Suprapubic skin (tissue), 4 donors: ENCODE results near the gene MEX3D. TPM values are rescaled to one million over a fixed set of nuclear protein-coding genes. Genes with fewer than 3 reads are reported as not detected.

Source experiments
- DNase-seq, 2 donors: peaks; one replicate each; pipeline ENCODE4 v3.0.0-alpha.2; 2019; ENCODE audit warnings: low spot score in 2 of 2
- H3K27ac ChIP-seq: fragments of 200-600 bp; sonication (generic); one replicate; pipeline ENCODE4 v1.5.1; 2019
- H3K27me3 ChIP-seq: fragments of 200-600 bp; sonication (generic); one replicate; pipeline ENCODE4 v1.5.1; 2019
- H3K36me3 ChIP-seq: fragments of 200-600 bp; sonication (generic); one replicate; pipeline ENCODE4 v1.5.1; 2019
- H3K4me1 ChIP-seq: fragments of 200-600 bp; sonication (generic); one replicate; pipeline ENCODE4 v1.5.1; 2019
- H3K4me3 ChIP-seq: fragments of 200-600 bp; sonication (generic); one replicate; pipeline ENCODE4 v1.5.1; 2019; ENCODE audit warnings: mild to moderate bottlenecking
- H3K9me3 ChIP-seq: fragments of 200-600 bp; sonication (generic); one replicate; pipeline ENCODE4 v1.5.1; 2019
- EP300 ChIP-seq: sonication (generic); formaldehyde crosslinking; IDR thresholded peaks from one replicate; pipeline ENCODE4 v1.6.1; 2017; ENCODE audit warnings: antibody characterized with exemption
- POLR2A ChIP-seq, 2 donors: fragments of 450-650 bp; IDR thresholded peaks; one replicate each; pipeline ENCODE4 v1.6.1; 2017; ENCODE audit warnings: antibody characterized with exemption in 2 of 2, mild to moderate bottlenecking in 2 of 2, moderate library complexity in 2 of 2
- POLR2AphosphoS5 ChIP-seq, 3 donors: sonication (generic); formaldehyde crosslinking; IDR thresholded peaks; one replicate each; pipeline ENCODE4 v1.6.1; 2017; ENCODE audit warnings: antibody characterized with exemption in 3 of 3
- WGBS: methylation state at CpG from one replicate; pipeline ENCODE4 v1.1.5; 2018; 5-methylcytosine and 5-hydroxymethylcytosine counted together
- total RNA-seq, 4 donors: library from RNA; depleted of rRNA; stranded (reverse); fragments of >200 nt; gene quantifications; one replicate each; pipeline ENCODE4 v1.1.0, GENCODE V29; 2016
- TF ChIP-seq, protein P1 (sequence below), 2 donors: fragments of 200-600 bp in 1 of 2; fragments of 450-650 bp in 1 of 2; sonication (generic) in 1 of 2; IDR thresholded peaks; one replicate each; pipeline ENCODE4 v1.5.1; 2016 to 2019; ENCODE audit warnings: antibody characterized with exemption in 2 of 2, mild to moderate bottlenecking in 1 of 2, moderate library complexity in 1 of 2

Gene MEX3D
- total RNA-seq, 4 donors from 2014 or later: 20.1 to 36.4 (median 26.9) TPM

DNA sequence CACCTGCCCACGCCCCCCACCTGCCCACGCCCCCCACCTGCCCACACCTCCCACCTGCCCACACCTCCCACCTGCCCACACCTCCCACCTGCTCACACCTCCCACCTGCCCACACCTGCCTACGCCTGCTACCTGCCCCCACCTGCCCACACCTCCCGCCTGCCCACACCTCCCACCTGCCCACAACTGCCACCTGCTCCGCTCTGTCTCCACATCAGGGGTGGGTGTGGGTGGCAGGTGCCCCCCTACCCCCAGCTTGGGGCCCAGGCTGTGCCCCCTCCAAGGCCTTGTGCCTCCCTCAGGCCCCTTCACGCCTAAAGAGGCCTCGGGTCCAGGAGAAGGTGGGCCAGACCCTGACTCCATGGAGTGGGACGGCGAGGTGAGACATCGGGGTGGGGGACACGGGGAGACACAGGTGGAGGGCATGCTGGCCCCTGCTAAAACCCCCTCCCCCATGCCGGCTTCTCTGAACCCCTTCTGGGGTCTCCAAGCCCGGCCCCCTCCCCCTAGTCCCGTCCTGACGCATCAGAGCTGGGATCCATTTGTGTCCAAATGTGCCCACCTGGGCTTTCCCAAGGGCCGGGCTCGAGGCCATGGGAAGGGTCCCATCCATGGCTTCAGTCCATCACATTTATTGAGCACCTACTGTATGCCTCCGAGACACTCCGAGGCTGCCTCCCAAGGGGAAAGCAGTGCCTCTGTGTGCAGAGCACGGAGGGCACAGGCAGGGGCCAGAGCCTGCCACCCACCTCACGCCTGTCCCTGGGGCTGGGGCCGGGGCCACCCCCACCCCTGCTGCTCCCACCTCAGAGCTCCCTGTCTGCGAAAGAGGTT is 39.3 kb downstream of the MEX3D start:
- no peak overlapping the region for H3K27ac ChIP-seq
- no peak for DNase-seq
- H3K36me3 ChIP-seq: no peaks in the 10 kb centered on the region
- no peaks in the 10 kb centered on the region for H3K9me3 ChIP-seq
- no peak overlapping the region for H3K4me3 ChIP-seq
- 83% methylated on average over 5 of the region's 23 CpGs for WGBS
- TF ChIP-seq POLR2A (IDR thresholded peaks at IDR 0.05) (no peak), EP300 (no peak), POLR2AphosphoS5 (IDR thresholded peaks at IDR 0.05) (no peak)
- TF ChIP-seq, protein P1, sequence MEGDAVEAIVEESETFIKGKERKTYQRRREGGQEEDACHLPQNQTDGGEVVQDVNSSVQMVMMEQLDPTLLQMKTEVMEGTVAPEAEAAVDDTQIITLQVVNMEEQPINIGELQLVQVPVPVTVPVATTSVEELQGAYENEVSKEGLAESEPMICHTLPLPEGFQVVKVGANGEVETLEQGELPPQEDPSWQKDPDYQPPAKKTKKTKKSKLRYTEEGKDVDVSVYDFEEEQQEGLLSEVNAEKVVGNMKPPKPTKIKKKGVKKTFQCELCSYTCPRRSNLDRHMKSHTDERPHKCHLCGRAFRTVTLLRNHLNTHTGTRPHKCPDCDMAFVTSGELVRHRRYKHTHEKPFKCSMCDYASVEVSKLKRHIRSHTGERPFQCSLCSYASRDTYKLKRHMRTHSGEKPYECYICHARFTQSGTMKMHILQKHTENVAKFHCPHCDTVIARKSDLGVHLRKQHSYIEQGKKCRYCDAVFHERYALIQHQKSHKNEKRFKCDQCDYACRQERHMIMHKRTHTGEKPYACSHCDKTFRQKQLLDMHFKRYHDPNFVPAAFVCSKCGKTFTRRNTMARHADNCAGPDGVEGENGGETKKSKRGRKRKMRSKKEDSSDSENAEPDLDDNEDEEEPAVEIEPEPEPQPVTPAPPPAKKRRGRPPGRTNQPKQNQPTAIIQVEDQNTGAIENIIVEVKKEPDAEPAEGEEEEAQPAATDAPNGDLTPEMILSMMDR (IDR thresholded peaks at IDR 0.05): no peak
- peaks cover 86% of the 10 kb centered on the region for H3K27me3 ChIP-seq
- H3K4me1 ChIP-seq: peaks cover 6% of the 10 kb centered on the region

DNA sequence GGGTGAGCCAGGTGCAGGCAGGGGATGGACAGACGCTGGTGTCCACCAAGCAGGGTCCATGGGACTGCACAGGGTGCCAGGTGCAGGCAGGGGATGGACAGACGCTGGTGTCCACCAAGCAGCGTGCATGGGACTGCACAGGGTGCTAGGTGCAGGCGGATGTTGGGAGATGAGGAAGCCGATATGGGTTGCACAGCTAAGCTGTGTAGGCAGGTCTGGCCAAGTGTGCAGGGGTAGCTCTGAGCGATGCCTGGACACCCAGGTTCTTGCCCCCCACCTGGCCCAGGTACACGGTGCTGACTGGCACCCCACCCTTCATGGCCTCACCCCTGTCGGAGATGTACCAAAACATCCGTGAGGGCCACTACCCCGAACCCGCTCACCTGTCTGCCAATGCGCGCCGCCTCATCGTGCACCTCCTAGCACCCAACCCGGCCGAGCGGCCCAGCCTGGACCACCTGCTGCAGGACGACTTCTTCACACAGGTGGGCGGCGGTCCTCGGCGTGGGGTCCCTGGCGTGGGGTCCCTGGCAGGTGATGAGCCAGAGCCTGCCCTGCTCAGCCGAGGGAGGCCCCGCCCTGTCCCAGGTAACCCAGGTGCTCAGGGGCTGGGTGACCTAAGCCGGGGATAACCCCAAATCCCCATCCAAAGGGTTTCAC is 40.3 kb downstream of the MEX3D start:
- TF ChIP-seq POLR2AphosphoS5 (IDR thresholded peaks at IDR 0.05): no peak
- no peak for TF ChIP-seq EP300
- TF ChIP-seq, protein P1 (IDR thresholded peaks at IDR 0.05): no peak
- TF ChIP-seq POLR2A (IDR thresholded peaks at IDR 0.05): no peak
- H3K27ac ChIP-seq: no peak overlapping the region
- H3K36me3 ChIP-seq: no peaks in the 10 kb centered on the region
- H3K4me3 ChIP-seq: no peak overlapping the region
- WGBS: 73% methylated on average over 25 of the region's 27 CpGs
- H3K27me3 ChIP-seq: peaks cover 86% of the 10 kb centered on the region
- peaks cover 11% of the 10 kb centered on the region for H3K4me1 ChIP-seq
- H3K9me3 ChIP-seq: no peaks in the 10 kb centered on the region
- no peak for DNase-seq

- 67% methylated on average over 18 of the region's 18 CpGs for WGBS
- Histone ChIP-seq H3K27me3 (peaks cover 89% of the 10 kb centered on the region), H3K4me3 (no peak overlapping the region), H3K9me3 (no peaks in the 10 kb centered on the region), H3K4me1 (peaks cover 11% of the 10 kb centered on the region), H3K27ac (no peak overlapping the region), H3K36me3 (no peaks in the 10 kb centered on the region)
- DNase-seq: no peak
- TF ChIP-seq EP300 (no peak), POLR2A (IDR thresholded peaks at IDR 0.05) (no peak), POLR2AphosphoS5 (IDR thresholded peaks at IDR 0.05) (no peak)
- TF ChIP-seq, protein P1 (IDR thresholded peaks at IDR 0.05): no peak
Measured at GRCh38 chr19:1526979-1527649, 41.0 kb downstream of the MEX3D start.

DNA sequence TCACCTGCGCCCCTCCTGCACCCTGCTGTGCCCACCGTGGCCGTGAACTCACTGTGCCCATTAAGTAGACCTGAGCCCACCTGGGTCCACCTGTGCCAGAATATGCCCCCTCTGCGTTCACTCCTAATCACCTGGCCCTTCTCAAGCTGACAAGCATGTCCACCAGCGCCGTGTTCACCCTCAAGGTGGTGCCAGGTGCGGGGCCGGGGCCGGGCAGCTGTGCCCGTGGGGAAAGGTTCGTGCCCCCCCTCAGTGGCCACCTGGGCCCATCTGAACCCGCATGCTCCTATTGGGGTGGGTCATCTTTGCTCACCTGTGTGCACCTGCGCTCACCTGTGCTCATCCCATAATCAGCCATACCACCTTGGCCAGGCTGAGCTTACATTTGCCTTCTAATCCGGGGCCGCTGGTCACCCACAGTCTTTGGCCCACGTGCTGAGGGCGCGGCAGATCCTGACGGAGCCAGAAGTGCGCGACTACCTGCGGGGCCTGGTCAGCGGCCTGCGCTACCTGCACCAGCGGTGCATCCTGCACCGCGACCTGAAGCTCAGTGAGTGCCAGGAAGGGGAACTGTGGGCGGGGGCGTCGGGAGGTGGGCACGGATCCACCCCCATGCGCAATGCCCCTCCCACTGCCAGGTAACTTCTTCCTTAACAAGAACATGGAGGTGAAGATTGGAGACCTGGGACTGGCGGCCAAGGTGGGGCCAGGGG is 41.9 kb downstream of the MEX3D start:
- no peak for TF ChIP-seq EP300
- TF ChIP-seq POLR2A (IDR thresholded peaks at IDR 0.05): no peak
- TF ChIP-seq, protein P1 (IDR thresholded peaks at IDR 0.05): no peak
- no peak for TF ChIP-seq POLR2AphosphoS5 (IDR thresholded peaks at IDR 0.05)
- H3K4me1 ChIP-seq: peaks cover 13% of the 10 kb centered on the region
- no peak for DNase-seq
- no peak overlapping the region for H3K27ac ChIP-seq
- WGBS: 79% methylated on average over 20 of the region's 33 CpGs
- H3K36me3 ChIP-seq: no peaks in the 10 kb centered on the region
- H3K27me3 ChIP-seq: peaks cover 87% of the 10 kb centered on the region
- H3K9me3 ChIP-seq: no peaks in the 10 kb centered on the region
- no peak overlapping the region for H3K4me3 ChIP-seq
